Endometrial microvascular endothelial cells (primary cell): ENCODE results near the gene FUZ. TPM values are rescaled to one million over a fixed set of nuclear protein-coding genes. Genes with fewer than 3 reads are reported as not detected.

Source experiments
- in situ Hi-C: cut with HindIII; loops from 2 replicates; pipeline ENCODE4 v1.10.0; 2017; ENCODE audit warnings: low sequenced_read_pairs, low pct_unique_long_range_greater_than_20kb; ENCODE audit errors: inconsistent ontology term
- total RNA-seq: library from RNA; depleted of rRNA; stranded (reverse); fragments of >200 nt; gene quantifications from one replicate; pipeline ENCODE4 v1.2.3, GENCODE V29; 2015; ENCODE audit errors: inconsistent ontology term

FUZ gene
- total RNA-seq, 1 donor from 2014 or later, result 10.6 TPM

DNA sequence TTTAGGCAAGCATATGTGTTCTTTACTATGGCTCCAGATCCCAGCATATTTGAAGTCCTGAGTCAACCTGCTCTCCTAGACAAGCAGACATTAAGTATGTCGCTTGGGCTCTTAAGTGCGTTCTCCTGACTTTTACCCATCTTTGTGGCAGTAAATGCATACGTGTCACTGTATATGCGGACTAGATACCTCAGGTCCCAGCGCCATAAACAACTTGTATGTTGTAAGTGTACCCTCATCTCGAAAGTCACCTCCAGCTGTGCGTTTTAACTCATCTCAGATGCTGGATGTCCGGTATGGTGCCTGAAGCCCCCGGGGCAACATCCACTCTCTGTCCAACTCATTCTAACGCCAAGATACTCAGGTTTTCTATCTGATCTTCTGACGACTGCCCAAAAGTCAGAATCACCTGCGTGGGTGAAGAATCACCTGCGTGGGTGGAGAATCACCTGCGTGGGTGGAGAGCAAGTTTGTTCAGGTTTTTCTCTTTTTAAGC, 39.6 kb upstream of the FUZ start:
- in situ Hi-C loops, result no loop called here

DNA sequence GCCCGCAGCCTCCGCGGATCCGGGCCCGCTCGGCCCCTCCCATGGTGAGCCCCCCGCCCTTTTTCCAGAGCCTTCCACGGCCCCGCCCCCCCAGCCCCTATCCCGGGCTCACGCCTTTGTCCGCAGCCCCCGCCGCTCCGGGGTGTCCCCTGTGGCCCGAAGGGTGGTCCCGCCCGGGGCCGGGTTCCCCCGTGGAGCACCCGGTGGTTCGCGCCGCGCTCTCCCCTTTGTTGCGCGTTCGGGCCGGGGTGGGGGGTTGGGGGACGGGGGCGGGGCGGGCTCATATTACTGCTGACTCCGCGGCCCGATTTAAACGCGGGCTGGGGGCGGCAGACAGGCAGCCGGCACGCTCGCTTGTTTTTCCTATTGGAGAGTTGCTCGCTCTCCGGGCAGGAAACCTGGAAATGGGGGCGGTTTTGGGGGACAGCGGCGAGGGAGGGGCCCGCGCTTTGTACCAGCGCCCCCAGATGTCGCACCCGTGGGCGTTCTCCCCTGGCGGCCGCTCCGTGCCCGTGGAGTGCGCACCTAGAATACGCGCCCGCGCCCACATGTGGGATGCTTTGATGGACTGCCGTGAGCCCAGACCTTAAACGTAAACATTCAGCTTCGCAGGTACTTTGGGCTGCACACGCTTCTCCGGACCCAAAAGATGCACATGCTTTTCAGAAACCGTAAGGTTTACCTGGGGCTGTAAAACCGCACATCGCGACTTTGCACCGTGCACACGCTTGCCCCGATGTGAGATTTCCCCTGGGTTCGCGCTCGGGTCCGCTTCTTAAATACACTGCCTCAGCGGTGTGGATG, 38.6 kb upstream of the FUZ start:
- in situ Hi-C loops, result no loop called here

DNA sequence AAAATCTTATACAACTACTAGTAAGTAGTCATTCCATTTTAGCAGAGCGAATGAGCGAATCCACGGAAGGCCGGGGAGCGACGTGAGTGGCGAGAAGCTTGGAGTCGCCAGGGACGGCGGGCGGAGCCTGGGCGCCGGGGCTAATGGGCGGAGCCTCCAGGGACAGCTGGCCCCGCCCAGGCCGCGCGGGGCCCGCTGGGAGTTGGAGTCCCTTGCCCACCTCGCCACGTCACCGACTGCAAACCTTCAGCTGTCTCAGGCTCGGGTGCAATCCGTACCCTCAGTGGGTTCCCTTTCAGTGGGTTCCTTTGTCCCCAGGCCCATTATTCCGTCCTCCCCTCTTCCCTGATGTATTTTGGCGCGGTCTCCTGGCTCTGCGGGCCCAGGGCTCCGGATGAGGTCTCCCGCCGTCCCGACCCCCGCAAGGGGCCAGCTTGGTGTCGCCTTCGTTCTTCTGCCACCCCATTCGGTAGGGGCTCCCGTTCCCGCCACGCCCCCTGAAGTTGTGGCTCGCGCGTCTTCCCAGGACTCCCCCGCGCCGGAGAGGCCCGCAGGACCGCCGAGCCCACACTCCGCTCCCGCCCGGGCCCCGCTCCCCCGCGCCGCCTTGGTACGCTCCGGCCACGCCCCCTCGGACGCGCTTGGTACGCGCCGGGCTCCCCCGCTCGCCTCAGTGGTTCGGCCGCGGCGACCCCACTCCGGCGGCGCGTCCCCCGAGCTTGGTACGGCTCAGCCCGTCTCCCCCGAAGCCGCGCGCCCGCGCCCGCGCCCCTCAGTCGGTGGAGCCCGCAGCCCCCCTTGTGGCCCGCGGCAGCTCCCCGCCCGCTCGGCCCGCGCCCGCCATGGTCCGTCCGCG, 37.6 kb upstream of the FUZ start, which contains the start of gene PTOV1:
Gene PTOV1 (plus strand): TSS at position 673 of the 856 bp plus-strand sequence.
- in situ Hi-C loops, result no loop called here

DNA sequence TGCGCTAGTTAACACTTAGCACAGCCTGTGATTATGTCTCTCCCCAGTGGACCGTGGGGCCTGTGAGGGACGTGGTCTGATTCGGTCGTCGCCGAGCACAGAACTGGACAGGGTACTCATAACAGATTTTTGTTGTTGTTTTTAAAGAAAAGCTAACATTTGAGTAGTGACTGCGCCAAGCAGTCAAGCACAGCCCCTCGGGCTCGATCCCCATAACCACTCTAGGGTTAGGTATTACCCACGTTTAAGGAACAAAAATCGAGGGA, 37.1 kb upstream of the FUZ start:
- in situ Hi-C loops, result no loop called here

DNA sequence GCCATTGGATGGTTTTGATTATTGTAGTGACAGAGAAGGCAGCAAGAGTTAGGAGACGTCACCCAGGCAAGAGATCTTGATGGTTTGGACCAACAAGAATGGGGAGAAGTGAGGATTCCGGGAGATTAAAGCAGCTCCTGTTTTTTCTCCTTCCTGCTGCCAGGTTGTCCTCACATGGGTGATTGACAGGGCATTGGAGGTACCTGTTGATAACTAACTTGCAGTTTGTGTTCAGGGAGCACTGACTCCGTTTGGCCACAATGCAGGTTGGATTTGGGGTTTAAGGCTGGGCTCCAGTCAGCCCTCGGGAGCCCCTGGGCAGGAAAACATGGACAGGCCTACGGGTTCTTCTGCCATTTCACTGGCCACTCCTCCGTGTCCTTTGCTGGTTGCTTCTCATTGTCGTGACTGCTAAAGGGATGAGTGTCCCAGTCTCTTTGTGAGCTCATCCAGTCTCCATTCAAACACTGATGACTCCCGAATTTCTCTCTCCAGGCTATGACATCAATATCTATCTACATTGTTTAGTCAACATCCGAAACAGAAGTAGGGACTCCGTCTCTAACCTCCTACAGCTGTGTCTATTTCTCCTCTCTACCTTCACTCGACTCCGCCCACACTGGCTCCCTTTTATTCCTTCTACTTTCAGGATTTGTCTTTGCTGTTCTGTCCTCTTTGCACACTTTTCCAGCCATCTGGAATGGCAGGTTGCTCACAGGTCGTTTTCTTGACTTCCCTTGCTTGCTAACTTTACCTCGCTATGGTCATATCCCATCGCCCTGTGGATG, 36.5 kb upstream of the FUZ start:
- in situ Hi-C loops, result no loop called here

DNA sequence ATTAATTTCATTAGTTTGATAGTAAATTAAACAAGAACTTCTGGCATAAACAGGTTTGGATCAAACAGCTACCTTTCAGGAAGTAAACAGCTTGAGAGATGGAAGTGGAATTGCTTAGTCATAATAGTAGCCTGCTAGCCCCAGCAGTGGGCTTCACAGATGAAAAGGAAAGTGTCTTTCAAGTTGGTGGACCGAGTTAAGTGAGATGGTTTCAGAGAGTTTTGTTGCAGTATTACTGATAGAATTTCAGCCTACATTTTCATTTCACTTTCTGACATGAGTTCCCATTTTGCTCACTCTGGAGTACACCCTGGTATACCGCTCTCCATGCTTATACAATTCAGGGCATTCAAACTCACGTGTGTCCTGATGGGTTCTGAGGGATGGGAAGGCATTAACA, 35.8 kb upstream of the FUZ start:
- in situ Hi-C loops, result no loop called here

DNA sequence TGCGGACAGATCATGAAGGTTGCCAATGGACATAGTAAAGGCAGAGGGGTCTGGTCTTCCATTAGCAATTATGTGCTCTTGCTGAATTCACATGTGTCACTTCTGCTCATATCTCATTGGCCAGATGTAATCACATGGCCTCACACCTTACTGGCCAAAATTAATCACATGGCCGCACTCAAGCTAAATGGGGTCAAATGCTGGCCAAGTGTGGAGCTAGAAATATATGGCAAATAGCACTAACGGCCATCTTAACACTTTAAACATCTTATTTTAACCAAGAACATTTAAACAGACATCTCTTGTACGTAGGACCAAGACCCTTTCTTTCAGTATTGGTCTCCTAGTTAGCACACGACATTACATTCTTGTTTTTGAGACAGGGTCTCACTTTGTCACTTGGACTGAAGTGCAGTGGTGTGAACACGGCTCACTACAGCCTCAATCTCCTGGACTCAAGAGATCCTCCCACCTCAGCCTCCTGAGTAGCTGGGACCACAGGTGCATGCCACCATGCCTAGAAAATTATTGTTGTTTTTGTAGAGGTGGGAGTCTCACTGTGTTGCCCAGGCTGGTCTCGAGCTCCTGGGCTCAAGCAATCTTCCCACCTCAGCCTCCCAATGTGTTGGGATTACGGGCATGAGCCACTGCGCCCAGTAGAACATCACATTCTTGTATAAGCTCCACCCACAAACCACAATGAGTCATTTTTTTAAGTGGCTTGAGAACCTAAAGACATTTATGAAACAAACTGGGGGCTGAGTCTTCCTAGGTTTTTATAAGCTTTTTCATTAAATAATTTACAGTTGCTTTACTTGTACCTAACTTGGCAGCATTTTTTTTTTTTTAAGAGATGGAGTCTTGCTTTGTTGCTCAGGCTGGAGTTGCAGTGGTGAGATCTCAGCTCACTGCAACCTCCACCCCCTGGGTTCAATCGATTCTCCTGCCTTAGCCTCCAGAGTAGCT, 34.9 kb upstream of the FUZ start:
- in situ Hi-C loops, result no loop called here

DNA sequence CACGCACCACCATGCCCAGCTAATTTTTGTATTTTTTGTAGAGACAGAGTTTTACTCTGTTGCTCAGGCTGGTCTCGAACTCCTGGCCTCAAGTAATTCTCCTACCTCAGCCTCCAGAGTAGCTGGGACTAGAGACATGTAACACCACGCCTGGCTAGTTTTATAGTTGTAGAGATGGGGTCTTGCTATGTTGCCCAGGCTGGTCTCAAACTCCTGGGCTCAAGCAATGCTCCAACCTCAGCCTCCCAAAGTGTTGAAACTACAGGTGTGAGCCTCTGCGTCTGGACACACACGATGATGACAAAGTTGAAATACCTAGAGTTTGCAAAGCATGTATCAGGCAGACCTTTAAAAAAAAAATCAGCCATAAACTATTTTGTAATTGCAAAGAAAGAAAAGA, 33.3 kb upstream of the FUZ start:
- in situ Hi-C loops, result no loop called here

DNA sequence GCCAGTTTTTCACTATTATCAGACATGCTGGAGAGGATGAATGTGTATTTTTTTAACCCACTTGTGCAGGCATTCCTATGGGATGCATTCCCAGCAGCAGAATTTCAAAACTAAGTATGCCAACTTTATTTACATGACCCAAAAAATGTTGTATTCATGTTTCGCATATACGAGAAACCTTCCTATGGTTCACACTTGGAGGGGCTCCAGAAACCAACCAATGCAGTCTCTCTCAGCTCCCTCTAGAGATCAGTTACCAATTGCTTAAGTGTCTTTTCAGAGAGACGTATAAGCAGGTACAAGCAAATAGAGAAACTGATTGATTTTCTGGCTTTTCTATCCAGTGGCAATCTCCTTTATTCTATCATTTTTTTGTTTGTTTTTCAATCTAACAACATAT, 32.3 kb upstream of the FUZ start:
- in situ Hi-C loops, result no loop called here

DNA sequence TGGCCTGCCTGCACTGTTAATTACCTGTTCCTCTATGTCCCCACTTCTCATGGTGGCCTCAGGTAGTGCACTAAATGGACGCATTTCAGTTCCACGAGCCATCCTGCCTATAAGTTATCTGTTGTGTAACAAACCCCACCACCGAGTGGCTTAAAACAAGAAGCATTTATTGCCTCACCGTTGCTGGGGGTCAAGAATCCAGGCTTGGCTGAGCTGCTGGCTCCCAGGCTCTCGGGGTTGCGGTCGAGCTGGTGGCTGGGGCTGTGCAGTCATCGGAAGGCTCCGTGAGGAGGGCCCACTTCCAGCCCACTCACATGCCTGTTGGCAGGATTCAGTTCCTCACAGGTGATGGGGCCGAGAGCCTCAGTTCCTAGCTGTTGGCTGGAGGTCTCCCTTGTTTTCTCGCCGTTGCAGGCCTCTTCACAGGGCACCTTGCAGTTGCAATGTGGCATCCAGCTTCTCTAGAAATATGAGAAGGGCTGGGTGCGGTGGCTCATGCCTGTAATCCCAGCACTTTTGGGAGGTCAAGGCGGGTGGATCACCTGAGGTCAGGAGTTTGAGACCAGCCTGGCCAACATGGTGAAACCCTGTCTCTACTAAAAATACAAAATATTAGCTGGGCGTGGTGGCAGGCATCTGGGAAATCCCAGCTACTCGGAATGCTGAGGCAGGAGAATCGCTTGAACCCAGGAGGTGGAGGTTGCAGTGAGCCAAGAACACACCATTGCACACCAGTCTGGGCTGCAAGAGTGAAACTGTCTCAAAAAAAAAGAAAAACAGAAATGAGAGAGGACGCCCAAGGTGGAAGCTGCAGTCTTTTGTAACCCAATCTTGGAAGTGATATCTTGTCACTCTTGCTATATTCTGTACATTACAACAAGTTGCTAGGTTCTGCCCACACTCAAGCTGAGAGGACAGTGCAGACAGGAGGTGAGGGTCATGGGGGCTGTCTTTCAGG, 31.3 kb upstream of the FUZ start:
- in situ Hi-C loops, result no loop called here

DNA sequence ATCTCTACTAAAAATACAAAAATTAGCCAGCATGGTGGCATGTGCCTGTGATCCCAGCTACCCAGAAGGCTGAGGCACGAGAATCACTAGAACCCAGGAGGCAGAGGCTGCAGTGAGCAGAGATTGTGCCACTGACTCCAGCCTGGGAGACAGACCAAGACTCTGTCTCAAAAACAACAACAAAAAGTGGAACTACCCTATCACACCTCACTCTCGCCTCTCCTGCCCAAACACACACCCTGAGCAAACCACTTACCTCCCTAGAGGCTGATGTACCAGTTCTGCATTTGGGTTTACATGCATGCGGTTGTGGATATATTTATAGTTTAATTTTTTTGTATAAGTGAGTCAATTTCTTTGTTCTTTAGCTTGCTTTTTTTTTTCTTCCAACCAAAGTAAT, 30.2 kb upstream of the FUZ start:
- in situ Hi-C loops, result no loop called here

DNA sequence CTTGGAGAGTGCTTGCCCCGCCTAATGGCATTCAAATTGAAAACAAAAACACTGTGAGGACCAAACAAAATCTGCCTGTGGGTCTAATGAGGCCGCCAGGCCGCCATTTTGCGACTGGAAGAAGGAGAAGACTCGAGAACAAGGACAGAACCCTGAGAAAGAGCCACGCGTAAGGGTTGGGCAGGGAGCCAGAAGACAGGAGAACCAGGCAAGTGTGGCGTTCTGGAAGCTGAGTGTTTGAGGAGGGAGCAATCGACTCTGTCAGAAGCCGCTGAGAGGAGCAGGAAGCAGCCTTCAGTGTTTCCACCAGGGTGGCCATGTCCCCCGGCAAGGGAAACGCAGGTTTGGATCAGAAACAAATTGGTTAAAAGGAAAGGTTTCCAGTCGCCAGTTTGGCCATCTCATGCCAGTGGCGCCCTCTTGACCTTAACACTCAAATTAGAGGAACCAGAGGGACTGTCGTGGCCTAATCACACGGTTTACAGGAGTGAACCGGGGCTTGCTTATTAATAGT, 27.7 kb upstream of the FUZ start:
- in situ Hi-C loops, result no loop called here

DNA sequence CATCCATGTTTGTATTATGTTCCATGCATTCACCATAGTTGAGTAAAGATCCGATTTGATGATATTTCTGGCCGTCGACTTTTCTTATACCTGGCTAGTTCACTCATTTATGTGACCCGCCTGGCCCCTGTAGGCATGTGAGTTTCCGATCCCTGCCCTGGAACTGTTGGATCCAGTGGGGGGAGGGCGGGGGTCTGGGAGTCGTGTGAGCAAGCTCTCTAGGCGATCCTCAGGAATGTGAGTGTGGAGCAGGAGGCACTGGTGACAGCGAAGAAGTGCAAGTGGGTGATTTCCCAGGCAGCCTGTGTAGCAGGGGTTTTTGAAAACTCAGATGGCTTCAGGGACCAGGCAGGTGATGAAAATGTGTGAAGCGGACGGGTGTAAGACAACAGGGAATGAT, 27.2 kb upstream of the FUZ start:
- in situ Hi-C loops, result no loop called here

DNA sequence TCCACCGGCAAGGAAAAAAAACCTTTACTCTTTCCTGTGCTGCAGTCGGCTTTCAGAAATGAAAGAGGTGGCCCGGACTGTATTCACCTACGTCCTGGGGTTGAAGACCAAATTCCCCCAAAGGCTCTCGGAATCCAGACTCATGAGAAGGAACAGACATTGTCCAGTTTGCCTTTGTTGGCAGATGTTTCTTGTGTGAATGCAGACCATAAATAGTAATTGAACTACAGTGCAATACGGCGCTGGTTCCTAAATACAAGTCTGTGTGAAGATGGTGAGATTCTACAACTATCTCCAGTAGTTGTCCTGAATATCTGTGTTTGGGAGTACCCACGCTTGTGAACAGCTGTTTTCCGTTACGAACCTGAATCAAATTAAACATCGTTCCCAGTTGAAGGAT, 26.6 kb upstream of the FUZ start:
- in situ Hi-C loops, result no loop called here

DNA sequence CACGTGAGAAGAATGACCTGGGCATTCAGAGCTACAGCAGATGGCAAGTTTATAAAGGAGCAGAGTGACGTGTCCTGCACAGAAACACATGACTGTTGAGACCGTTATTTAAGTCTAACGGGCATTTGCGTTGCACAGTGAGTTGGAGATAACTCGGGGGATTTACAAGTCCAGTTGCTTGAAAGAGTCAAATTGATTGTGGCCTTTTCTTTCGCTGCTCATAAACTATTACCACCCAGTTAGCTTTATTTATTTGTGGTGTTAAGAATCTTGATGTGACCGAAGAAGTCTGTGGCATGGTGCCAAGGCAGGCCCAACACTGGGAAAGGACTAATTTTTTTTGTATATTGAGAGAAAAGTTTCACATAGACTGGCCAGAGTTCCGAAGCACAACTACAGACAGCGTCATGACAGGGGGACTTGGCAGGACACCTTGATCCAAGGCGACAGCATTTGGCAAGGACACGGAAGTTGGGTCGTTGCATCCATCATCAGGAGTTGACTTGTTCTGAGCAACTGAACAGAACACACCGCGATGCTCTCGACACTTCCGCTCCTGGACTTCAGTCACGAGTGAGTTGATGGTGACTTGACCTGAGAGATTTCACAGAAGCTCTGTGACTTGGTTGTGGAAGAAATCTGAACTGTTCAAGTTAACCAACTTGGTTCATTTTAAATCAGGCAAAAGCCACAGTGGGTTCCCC, 25.9 kb upstream of the FUZ start:
- in situ Hi-C loops, result no loop called here

DNA sequence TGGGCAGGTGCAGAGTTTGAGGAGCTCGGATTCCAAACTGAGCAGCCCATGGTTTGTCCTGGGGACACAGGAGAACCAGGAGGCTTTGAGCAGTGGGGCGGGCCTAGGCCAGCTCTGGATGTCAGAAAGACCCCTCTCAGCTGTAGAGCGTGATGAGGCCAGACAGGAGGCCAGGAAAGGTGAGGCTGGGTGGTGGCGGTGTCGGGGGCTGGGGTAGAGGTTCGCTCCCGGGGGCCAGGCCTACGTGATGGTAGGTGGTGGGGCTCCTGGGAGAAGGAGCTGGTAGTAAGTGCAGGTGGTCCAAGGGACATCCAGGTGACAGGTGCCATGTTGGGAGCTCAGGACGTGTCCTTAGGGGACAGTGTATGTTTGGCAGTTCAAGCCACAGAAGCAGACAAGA, 24.3 kb upstream of the FUZ start:
- in situ Hi-C loops, result no loop called here

DNA sequence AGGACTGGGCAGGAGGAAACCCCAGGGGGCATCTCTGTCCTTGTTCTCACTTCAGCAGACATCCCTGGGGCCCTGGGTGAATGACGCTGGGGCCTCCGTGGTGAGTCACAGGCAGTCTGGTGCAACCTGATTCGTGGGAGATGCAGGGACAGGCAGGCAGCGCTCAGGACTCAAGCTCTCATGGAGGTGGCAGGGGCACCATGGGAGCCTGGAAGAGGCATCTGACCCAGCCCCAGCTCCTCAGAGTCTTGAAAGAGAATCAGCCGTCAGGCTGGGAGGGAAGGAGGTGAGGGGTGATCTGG, 23.9 kb upstream of the FUZ start:
- in situ Hi-C loops, result no loop called here
